ENCODE results near the gene SFXN4. TPM values are rescaled to one million over a fixed set of nuclear protein-coding genes. Genes with fewer than 3 reads are reported as not detected.
"Not testable (repeated sequence)": the region's sequence is repeated elsewhere in the genome, so short reads cannot be mapped to it uniquely, and the experiment has no call there.

SFXN4 gene
- total and polyA plus RNA-seq, 2 donors from 2014 or later: 21.9 to 59.7 TPM

GRCh38 chr10:119153661-119154060, 11.9 kb downstream of the SFXN4 start:
- TF ChIP-seq CTCF (IDR thresholded peaks at IDR 0.05; ENCODE audit: borderline replicate concordance, extremely low read depth, insufficient read depth): no peak
- H3K4me3 ChIP-seq (ENCODE audit: low read length in 3 of 3): no peak overlapping the region
- peaks cover 3 to 28% (median 22%) of the 10 kb centered on the region in 3 donors for H3K36me3 ChIP-seq (ENCODE audit: control insufficient read depth in 2 of 3, insufficient read depth in 3 of 3, low read length in 3 of 3)
- no peak overlapping the region for H3K9ac ChIP-seq (ENCODE audit: low read length in 3 of 3)
- no peak for FAIRE-seq
- intact Hi-C loops (cut with DNase I): no loop called here
- H3K9me3 ChIP-seq (ENCODE audit: control insufficient read depth in 2 of 3, insufficient read depth in 1 of 3, low read length in 3 of 3): no peaks in the 10 kb centered on the region
- no peak overlapping the region for H3K27ac ChIP-seq (ENCODE audit: low read depth in 2 of 2, low read length in 2 of 2)
- DNase-seq: no peak
- H3K4me1 ChIP-seq (ENCODE audit: control insufficient read depth in 2 of 3, insufficient read depth in 2 of 3, low read depth in 1 of 3, low read length in 3 of 3): no peaks in the 10 kb centered on the region
- H3K27me3 ChIP-seq (ENCODE audit: control insufficient read depth, insufficient read depth, low read length): no peaks in the 10 kb centered on the region

GRCh38 chr10:119153041-119153440, 12.5 kb downstream of the SFXN4 start:
- Histone ChIP-seq H3K27me3 (ENCODE audit: control insufficient read depth, insufficient read depth, low read length) (no peaks in the 10 kb centered on the region), H3K9ac (ENCODE audit: low read length in 3 of 3) (no peak overlapping the region), H3K4me1 (ENCODE audit: control insufficient read depth in 2 of 3, insufficient read depth in 2 of 3, low read depth in 1 of 3, low read length in 3 of 3) (no peaks in the 10 kb centered on the region), H3K4me3 (ENCODE audit: low read length in 3 of 3) (no peak overlapping the region), H3K36me3 (ENCODE audit: control insufficient read depth in 2 of 3, insufficient read depth in 3 of 3, low read length in 3 of 3) (peaks cover 3 to 28% (median 22%) of the 10 kb centered on the region in 3 donors), H3K27ac (ENCODE audit: low read depth in 2 of 2, low read length in 2 of 2) (no peak overlapping the region), H3K9me3 (ENCODE audit: control insufficient read depth in 2 of 3, insufficient read depth in 1 of 3, low read length in 3 of 3) (no peaks in the 10 kb centered on the region)
- no peak for TF ChIP-seq CTCF (IDR thresholded peaks at IDR 0.05; ENCODE audit: borderline replicate concordance, extremely low read depth, insufficient read depth)
- FAIRE-seq (no peak), DNase-seq (no peak)
- intact Hi-C loops (cut with DNase I): no loop called here

GRCh38 chr10:119151601-119152000, 13.9 kb downstream of the SFXN4 start:
- H3K27ac ChIP-seq (ENCODE audit: low read depth in 2 of 2, low read length in 2 of 2); H3K4me1 ChIP-seq (ENCODE audit: control insufficient read depth in 2 of 3, insufficient read depth in 2 of 3, low read depth in 1 of 3, low read length in 3 of 3); DNase-seq; H3K9me3 ChIP-seq (ENCODE audit: control insufficient read depth in 2 of 3, insufficient read depth in 1 of 3, low read length in 3 of 3); H3K9ac ChIP-seq (ENCODE audit: low read length in 3 of 3); FAIRE-seq; H3K4me3 ChIP-seq (ENCODE audit: low read length in 3 of 3); H3K27me3 ChIP-seq (ENCODE audit: control insufficient read depth, insufficient read depth, low read length); intact Hi-C loops (cut with DNase I): not testable (repeated sequence)
- peaks cover 3 to 31% (median 19%) of the 10 kb centered on the region in 3 donors for H3K36me3 ChIP-seq (ENCODE audit: control insufficient read depth in 2 of 3, insufficient read depth in 3 of 3, low read length in 3 of 3)

GRCh38 chr10:119149729-119150128, 15.8 kb downstream of the SFXN4 start:
- TF ChIP-seq CTCF (IDR thresholded peaks at IDR 0.05; ENCODE audit: borderline replicate concordance, extremely low read depth, insufficient read depth): no peak
- H3K36me3 ChIP-seq (ENCODE audit: control insufficient read depth in 2 of 3, insufficient read depth in 3 of 3, low read length in 3 of 3): peaks cover 3 to 26% (median 9%) of the 10 kb centered on the region in 3 donors
- intact Hi-C loops (cut with DNase I): no loop called here
- H3K27ac ChIP-seq (ENCODE audit: low read depth in 2 of 2, low read length in 2 of 2): no peak overlapping the region
- no peaks in the 10 kb centered on the region for H3K9me3 ChIP-seq (ENCODE audit: control insufficient read depth in 2 of 3, insufficient read depth in 1 of 3, low read length in 3 of 3)
- no peaks in the 10 kb centered on the region for H3K4me1 ChIP-seq (ENCODE audit: control insufficient read depth in 2 of 3, insufficient read depth in 2 of 3, low read depth in 1 of 3, low read length in 3 of 3)
- H3K27me3 ChIP-seq (ENCODE audit: control insufficient read depth, insufficient read depth, low read length): no peaks in the 10 kb centered on the region
- DNase-seq (no peak), FAIRE-seq (no peak)
- H3K4me3 ChIP-seq (ENCODE audit: low read length in 3 of 3): no peak overlapping the region
- no peak overlapping the region for H3K9ac ChIP-seq (ENCODE audit: low read length in 3 of 3)
